OCI-LY1 (cell line): ENCODE results near the gene SLC15A1.

Source experiments
- CTCF ChIP-seq: fragments of 200-600 bp; sonication (generic), shearing (Covaris generic); IDR thresholded peaks from 2 replicates; pipeline ENCODE4 v1.5.1; 2017; ENCODE audit warnings: mild to moderate bottlenecking, antibody characterized with exemption, low read length, moderate library complexity, mixed read lengths
- EZH2 ChIP-seq: fragments of 200-600 bp; sonication (generic), shearing (Covaris generic); IDR thresholded peaks from 2 replicates; pipeline ENCODE4 v1.8.0; 2017; ENCODE audit warnings: borderline replicate concordance, mixed run types, mild to moderate bottlenecking, antibody characterized with exemption, low read length, moderate library complexity, mixed read lengths

GRCh38 chr13:98779695-98780094, 27.2 kb upstream of the SLC15A1 start:
- TF ChIP-seq CTCF (no peak), EZH2 (no peak)
